GM19455 (cell line): Measurements from ENCODE around the gene KLHL28.
A peak's percentile ranks its signal among the peaks of the same experiment; 100 is the strongest.
"Not testable (repeated sequence)": the region's sequence is repeated elsewhere in the genome, so short reads cannot be mapped to it uniquely, and the experiment has no call there.

Source experiments
- ATAC-seq: cut with Tn5 transposase; IDR thresholded peaks from one replicate; pipeline ENCODE4 v1.9.1; 2021; ENCODE audit not compliant: unreplicated experiment

KLHL28 gene

DNA sequence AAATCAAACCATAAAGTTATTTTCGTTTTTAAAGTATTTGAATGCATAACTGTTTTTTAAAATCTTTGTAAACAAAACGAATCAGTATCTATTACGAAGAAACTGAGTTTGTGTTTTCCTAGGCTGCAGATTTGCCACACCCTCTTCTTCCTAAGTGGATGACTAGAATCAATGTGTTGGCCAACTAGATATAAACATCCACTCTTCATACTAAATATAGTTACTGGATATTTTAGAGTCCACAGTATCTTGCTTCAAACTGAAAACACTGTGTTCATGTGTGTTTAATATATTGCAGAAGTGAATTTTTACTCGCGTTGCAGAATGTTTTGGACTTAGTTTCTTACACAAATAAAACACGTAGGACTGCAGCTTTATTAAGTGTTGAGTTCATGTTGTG lies 63.2 kb downstream of the KLHL28 start:
- no peak for ATAC-seq

DNA sequence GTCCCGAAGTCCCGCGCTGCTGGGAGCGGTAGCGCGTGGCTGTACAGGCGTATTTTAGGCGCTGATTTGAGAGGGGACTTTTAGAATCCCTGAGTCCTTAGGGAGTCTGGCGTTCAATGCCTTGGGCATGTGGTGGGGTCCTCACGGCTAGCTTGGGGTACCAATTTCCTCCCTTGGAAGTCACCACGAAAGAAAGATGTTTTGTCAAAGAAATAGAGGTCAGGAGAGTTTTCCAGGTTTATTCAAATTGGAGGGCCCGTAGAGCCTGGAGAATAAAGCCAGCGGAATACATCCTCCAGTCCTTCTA lies 63.9 kb downstream of the KLHL28 start:
- no peak for ATAC-seq

DNA sequence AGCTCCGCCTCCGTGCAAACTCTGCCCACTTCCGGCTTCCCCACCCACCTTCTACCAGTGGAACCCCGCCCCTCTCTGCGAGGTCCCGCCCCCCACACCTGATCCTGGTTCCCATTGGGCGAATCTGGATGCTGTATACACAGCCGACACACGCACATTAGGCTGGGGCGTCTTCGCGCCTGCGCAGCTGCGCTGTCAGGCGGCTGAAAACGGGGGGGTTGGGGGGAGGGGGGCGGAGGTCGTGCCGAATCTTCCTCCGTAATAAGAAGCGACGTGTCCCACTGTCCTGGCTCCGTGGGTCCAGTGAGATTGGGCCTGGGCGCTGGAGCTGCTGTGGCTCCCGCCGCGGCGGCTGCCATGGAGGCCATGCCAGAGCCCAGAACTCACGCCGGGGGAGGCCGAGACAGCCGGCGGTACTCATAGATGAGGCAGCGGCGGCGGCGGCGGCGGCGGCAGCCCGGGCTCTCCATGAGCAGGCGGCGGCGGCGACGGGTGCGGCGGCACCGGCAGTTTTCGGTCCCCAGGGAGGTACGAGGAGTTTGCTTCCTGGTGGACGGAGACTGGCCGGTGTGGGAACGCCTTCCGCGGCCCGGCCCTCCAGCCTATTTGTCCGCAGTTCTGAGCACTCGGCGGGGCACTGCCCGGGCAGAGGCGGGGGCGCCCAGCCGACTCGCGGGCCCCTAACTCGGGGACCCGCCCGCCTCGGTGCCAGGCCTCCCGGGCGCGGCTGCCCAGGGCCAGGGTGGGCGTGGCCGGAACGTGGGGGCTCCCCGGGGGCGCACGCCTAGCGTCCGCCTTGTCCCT lies 64.5 kb downstream of the KLHL28 start:
- peak; percentile 90 for ATAC-seq

DNA sequence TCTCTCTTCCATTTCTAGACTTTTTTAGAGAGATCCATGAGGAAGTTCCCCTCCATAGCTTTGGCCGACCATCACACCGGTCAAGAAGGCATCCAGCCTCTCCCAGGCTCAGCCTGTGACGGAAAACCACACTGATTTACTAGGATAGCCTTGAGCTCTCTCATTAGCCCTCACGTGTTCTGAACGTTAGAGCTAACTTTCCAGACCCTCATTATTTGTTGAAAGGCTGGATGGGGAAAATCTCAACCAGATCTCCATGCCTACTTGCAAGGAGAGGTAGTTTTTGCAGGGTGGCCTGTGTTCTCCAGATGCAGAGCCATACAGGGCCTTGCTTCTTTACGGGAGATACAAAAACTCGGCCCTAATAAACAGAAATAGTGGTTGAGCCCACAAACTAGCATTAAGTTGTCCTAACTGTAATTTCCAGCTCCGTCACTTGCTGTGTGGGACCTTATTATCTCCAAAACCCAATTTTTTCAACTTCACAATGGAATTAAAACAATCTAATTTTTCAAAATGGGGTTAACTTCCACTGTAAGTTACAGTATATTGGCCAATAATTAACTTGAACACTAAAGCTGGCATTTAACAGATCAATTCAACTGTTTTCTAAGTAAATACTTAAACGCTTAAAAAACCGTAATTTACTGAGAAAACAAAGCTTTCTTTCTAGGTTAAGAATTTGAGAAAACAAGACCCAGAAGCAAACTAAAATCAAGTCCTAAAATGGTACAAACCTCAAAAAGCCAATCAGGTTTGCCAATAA lies 65.3 kb downstream of the KLHL28 start:
- ATAC-seq = peak; percentile 6

DNA sequence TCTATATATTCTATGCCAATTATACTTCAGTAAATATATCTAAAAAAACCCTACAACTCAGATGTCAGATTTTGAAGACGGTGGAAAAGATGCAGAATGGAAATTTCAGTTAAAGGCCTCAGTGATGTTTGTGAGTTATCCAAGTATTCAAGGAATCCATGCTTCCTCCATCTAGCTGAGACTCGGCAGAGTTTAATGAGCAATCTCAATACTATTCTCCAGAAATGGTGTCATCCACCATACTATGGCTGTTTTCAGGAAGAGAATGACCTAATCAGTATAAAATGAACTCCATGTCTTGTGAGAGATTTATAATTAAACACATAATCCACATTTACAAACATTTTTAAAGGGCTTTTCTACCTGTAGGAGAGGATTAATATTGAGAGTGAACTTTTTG lies 66.0 kb downstream of the KLHL28 start:
- no peak for ATAC-seq

GRCh38 chr14:44893535-44893934 lies 68.2 kb downstream of the KLHL28 start:
- ATAC-seq = no peak

DNA sequence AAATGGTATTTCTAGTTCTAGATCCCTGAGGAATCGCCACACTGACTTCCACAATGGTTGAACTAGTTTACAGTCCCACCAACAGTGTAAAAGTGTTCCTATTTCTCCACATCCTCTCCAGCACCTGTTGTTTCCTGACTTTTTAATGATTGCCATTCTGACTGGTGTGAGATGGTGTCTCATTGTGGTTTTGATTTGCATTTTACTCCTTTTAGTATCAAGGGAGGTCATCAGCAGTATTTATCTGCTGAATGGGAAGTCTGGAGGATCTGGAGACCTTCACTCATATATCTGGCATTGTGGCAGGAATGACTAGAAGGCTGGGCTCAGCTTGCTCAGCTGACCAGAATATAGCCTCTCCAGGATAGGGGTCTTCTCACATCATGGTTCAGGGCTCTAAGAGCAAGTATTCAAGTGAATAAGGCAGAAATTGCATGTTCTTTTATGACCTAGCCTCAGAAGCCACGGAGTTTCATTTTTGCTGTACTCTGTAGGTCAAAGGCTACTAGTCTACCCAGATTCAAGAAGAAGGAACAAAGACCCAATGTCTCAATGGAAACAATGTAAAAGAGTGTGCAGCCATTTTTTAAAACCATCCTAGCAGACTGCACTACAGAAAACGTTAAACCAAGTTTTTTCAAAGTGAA lies 69.9 kb downstream of the KLHL28 start:
- ATAC-seq = not testable (repeated sequence)

GRCh38 chr14:44889595-44890471 lies 71.9 kb downstream of the KLHL28 start:
- ATAC-seq = no peak

- ATAC-seq = no peak
These were observed 74.2 kb downstream of the KLHL28 start for GRCh38 chr14:44887596-44887955.

GRCh38 chr14:44886860-44887595 lies 74.7 kb downstream of the KLHL28 start:
- ATAC-seq = no peak

GRCh38 chr14:44880791-44881190 lies 81.0 kb downstream of the KLHL28 start:
- ATAC-seq = no peak
